H1 (cell line): ENCODE data around the gene PTPN3. TPM values are rescaled to one million over a fixed set of nuclear protein-coding genes. Genes with fewer than 3 reads are reported as not detected.

Source experiments
- ASH2L ChIP-seq: fragments of 200-600, 300-600 bp; sonication (generic); IDR thresholded peaks from one replicate; pipeline ENCODE4 v1.7.1; 2017; ENCODE audit warnings: low read length
- BACH1 ChIP-seq: IDR thresholded peaks from 2 replicates; pipeline ENCODE4 v1.6.1; 2012; ENCODE audit warnings: low read length, improper control_type of control experiment
- CBX8 ChIP-seq: fragments of 300-800, 300-1000 bp; sonication (generic); IDR thresholded peaks from 2 replicates; pipeline ENCODE4 v1.7.1; 2016; ENCODE audit warnings: low read depth, low read length, borderline replicate concordance
- E2F6 ChIP-seq: IDR thresholded peaks from 2 replicates; pipeline ENCODE4 v1.6.1; 2012; ENCODE audit warnings: inconsistent platforms
- EZH2 ChIP-seq: fragments of 200-600 bp; sonication (generic); IDR thresholded peaks from 2 replicates; pipeline ENCODE4 v1.7.1; 2012; ENCODE audit warnings: low read depth, mild to moderate bottlenecking, moderate library complexity, low read length, inconsistent platforms; ENCODE audit not compliant: severe bottlenecking
- HDAC6 ChIP-seq: IDR thresholded peaks from one replicate; pipeline ENCODE4 v1.7.1; 2012; ENCODE audit warnings: low read depth, mild to moderate bottlenecking, inconsistent platforms, low read length, moderate library complexity
- JUN ChIP-seq: IDR thresholded peaks from 2 replicates; pipeline ENCODE4 v1.6.1; 2011; ENCODE audit warnings: low read depth, mild to moderate bottlenecking, improper control_type of control experiment, low read length
- KDM1A ChIP-seq: fragments of 200-600, 300-600 bp; sonication (generic); IDR thresholded peaks from 2 replicates; pipeline ENCODE4 v1.7.1; 2016; ENCODE audit warnings: mild to moderate bottlenecking, low read length, borderline replicate concordance
- KDM4A ChIP-seq: IDR thresholded peaks from one replicate; pipeline ENCODE4 v1.7.1; 2012; ENCODE audit warnings: low read depth, mild to moderate bottlenecking, moderate library complexity, low read length, inconsistent platforms; ENCODE audit not compliant: severe bottlenecking
- NANOG ChIP-seq: IDR thresholded peaks from 2 replicates; pipeline ENCODE4 v1.6.1; 2011; ENCODE audit warnings: low read length, low read depth, mild to moderate bottlenecking, inconsistent platforms; ENCODE audit not compliant: insufficient read depth, poor library complexity, severe bottlenecking
- NRF1 ChIP-seq: IDR thresholded peaks from 2 replicates; pipeline ENCODE4 v1.6.1; 2011; ENCODE audit warnings: mild to moderate bottlenecking, low read depth, low read length, improper control_type of control experiment
- PHF8 ChIP-seq: fragments of 200-600 bp; sonication (generic); conservative IDR thresholded peaks from 2 replicates; pipeline ENCODE4 v1.7.1; 2012; ENCODE audit warnings: low read depth, mild to moderate bottlenecking, inconsistent platforms, low read length, moderate library complexity
- POLR2A ChIP-seq, 2 experiments: IDR thresholded peaks; 1 replicate in 1 of 2; 2 replicates in 1 of 2; pipeline ENCODE4 v1.6.1; 2011; ENCODE audit warnings: low read depth in 2 of 2, low read length in 2 of 2, mild to moderate bottlenecking in 2 of 2; ENCODE audit errors: control extremely low read depth in 1 of 2
- POU5F1 ChIP-seq: IDR thresholded peaks from 2 replicates; pipeline ENCODE4 v1.6.1; 2011; ENCODE audit warnings: low read depth, mild to moderate bottlenecking, low read length, moderate library complexity
- RFX5 ChIP-seq: IDR thresholded peaks from 2 replicates; pipeline ENCODE4 v1.6.1; 2011; ENCODE audit warnings: low read depth, low read length, improper control_type of control experiment, borderline replicate concordance
- SP1 ChIP-seq: IDR thresholded peaks from 2 replicates; pipeline ENCODE4 v1.6.1; 2011; ENCODE audit warnings: low read depth, low read length
- SP2 ChIP-seq: IDR thresholded peaks from 2 replicates; pipeline ENCODE4 v1.6.1; 2012; ENCODE audit warnings: mild to moderate bottlenecking, low read length, inconsistent platforms
- SRF ChIP-seq: IDR thresholded peaks from 2 replicates; pipeline ENCODE4 v1.6.1; 2011; ENCODE audit warnings: mild to moderate bottlenecking, low read depth, low read length, moderate library complexity
- SUZ12 ChIP-seq: fragments of 200-600 bp; sonication (generic); IDR thresholded peaks from 2 replicates; pipeline ENCODE4 v1.6.1; 2012; ENCODE audit warnings: mild to moderate bottlenecking, inconsistent platforms, low read length, moderate library complexity, mixed read lengths
- TAF1 ChIP-seq: IDR thresholded peaks from 2 replicates; pipeline ENCODE4 v1.6.1; 2011; ENCODE audit warnings: mild to moderate bottlenecking, low read depth, low read length
- polyA plus RNA-seq, 7 experiments: library from polyadenylated mRNA; depleted of rRNA in 3 of 7; stranded (reverse) in 5 of 7; unstranded in 2 of 7; fragments of >200 nt in 5 of 7; fragments of 200-250 nt in 2 of 7; gene quantifications; 1 replicate in 5 of 7; 2 replicates in 1 of 7; 4 replicates in 1 of 7; pipeline versions ENCODE4 v1.2.1 to v1.2.3, GENCODE V29; 2011 to 2013; ENCODE audit warnings: missing spikeins in 2 of 7, mixed read lengths in 2 of 7
- total RNA-seq: library from RNA; stranded (reverse); fragmentation: NEBNext Ultra II Directional; extraction: Animal tissue kit (Norgen Biotek cat#: 25700); gene quantifications from 2 replicates; pipeline ENCODE4 v1.2.1, GENCODE V29; 2021
- TF ChIP-seq, protein P1 (sequence below): IDR thresholded peaks from 2 replicates; pipeline ENCODE4 v1.6.1; 2012; ENCODE audit warnings: inconsistent platforms

The PTPN3 gene
- total and polyA plus RNA-seq, 2 of the 8 experiments (the other 6 are each of a cell fraction or from before 2014, with no cell fraction given) = 2.9 to 3.7 TPM

GRCh38 chr9:109498195-109499092 is at the start of gene PTPN3 (continued):
- TF ChIP-seq, protein P1, sequence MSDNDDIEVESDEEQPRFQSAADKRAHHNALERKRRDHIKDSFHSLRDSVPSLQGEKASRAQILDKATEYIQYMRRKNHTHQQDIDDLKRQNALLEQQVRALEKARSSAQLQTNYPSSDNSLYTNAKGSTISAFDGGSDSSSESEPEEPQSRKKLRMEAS = peak; percentile 47; the same call in 1 of the 2 replicates
- TF ChIP-seq POU5F1 = no peak
- TF ChIP-seq CBX8 = no peak
- no peak for TF ChIP-seq NRF1
- TF ChIP-seq SP1 = no peak
- TF ChIP-seq TAF1 = peak; percentile 36; the same call in 1 of the 2 replicates
- TF ChIP-seq E2F6 = peak; percentile 40
- TF ChIP-seq HDAC6 = no peak
- no peak for TF ChIP-seq JUN
- TF ChIP-seq SP2 = no peak
- 0 out of 2 replicates have a peak, but pooled peaks have one; percentile 28 for TF ChIP-seq PHF8
- TF ChIP-seq SRF = no peak
- TF ChIP-seq RFX5 = no peak
- no peak for TF ChIP-seq POLR2A (IDR thresholded peaks at IDR 0.05; ENCODE audit: control extremely low read depth in 1 of 2, low read depth in 2 of 2, low read length in 2 of 2)
- peak; percentile 45 for TF ChIP-seq EZH2
- peak; percentile 47 for TF ChIP-seq KDM4A
- TF ChIP-seq BACH1 = no peak
- peak; percentile 31; the same call in 1 of the 2 replicates for TF ChIP-seq SUZ12
- TF ChIP-seq ASH2L = peak; percentile 16
- no peak for TF ChIP-seq NANOG
- 0 out of 2 replicates have a peak, but pooled peaks have one; percentile 20 for TF ChIP-seq KDM1A
